Testis (tissue), 2 donors: ENCODE results near the gene CCR5.

ENCODE experiments used
- POLR2A ChIP-seq: fragments of 450-650 bp; IDR thresholded peaks from one replicate; pipeline ENCODE4 v1.6.1; 2017; ENCODE audit warnings: antibody characterized with exemption, mild to moderate bottlenecking, moderate library complexity
- TF ChIP-seq, protein P1 (sequence below), 3 experiments: fragments of 450-650 bp in 2 of 3; fragments of 200-600 bp in 1 of 3; sonication (generic) in 1 of 3; IDR thresholded peaks; one replicate each; pipeline ENCODE4 v1.5.1; 2016 to 2019; ENCODE audit warnings: antibody characterized with exemption in 3 of 3, mild to moderate bottlenecking in 2 of 3, moderate library complexity in 1 of 3

DNA sequence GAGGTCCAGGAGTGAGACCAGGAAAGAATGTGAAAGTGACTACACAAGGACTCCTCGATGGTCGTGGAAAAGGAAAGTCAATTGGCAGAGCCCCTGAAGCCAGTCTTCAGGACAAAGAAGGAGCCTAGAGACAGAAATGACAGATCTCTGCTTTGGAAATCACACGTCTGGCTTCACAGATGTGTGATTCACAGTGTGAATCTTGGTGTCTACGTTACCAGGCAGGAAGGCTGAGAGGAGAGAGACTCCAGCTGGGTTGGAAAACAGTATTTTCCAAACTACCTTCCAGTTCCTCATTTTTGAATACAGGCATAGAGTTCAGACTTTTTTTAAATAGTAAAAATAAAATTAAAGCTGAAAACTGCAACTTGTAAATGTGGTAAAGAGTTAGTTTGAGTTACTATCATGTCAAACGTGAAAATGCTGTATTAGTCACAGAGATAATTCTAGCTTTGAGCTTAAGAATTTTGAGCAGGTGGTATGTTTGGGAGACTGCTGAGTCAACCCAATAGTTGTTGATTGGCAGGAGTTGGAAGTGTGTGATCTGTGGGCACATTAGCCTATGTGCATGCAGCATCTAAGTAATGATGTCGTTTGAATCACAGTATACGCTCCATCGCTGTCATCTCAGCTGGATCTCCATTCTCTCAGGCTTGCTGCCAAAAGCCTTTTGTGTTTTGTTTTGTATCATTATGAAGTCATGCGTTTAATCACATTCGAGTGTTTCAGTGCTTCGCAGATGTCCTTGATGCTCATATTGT, 10.8 kb upstream of the CCR5 start:
- TF ChIP-seq, protein P1, sequence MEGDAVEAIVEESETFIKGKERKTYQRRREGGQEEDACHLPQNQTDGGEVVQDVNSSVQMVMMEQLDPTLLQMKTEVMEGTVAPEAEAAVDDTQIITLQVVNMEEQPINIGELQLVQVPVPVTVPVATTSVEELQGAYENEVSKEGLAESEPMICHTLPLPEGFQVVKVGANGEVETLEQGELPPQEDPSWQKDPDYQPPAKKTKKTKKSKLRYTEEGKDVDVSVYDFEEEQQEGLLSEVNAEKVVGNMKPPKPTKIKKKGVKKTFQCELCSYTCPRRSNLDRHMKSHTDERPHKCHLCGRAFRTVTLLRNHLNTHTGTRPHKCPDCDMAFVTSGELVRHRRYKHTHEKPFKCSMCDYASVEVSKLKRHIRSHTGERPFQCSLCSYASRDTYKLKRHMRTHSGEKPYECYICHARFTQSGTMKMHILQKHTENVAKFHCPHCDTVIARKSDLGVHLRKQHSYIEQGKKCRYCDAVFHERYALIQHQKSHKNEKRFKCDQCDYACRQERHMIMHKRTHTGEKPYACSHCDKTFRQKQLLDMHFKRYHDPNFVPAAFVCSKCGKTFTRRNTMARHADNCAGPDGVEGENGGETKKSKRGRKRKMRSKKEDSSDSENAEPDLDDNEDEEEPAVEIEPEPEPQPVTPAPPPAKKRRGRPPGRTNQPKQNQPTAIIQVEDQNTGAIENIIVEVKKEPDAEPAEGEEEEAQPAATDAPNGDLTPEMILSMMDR (IDR thresholded peaks at IDR 0.05), result no peak
- TF ChIP-seq POLR2A, result no peak
